ENCODE data around the gene VPS9D1.
"Not testable (repeated sequence)": the region's sequence is repeated elsewhere in the genome, so short reads cannot be mapped to it uniquely, and the experiment has no call there.

VPS9D1 gene

DNA sequence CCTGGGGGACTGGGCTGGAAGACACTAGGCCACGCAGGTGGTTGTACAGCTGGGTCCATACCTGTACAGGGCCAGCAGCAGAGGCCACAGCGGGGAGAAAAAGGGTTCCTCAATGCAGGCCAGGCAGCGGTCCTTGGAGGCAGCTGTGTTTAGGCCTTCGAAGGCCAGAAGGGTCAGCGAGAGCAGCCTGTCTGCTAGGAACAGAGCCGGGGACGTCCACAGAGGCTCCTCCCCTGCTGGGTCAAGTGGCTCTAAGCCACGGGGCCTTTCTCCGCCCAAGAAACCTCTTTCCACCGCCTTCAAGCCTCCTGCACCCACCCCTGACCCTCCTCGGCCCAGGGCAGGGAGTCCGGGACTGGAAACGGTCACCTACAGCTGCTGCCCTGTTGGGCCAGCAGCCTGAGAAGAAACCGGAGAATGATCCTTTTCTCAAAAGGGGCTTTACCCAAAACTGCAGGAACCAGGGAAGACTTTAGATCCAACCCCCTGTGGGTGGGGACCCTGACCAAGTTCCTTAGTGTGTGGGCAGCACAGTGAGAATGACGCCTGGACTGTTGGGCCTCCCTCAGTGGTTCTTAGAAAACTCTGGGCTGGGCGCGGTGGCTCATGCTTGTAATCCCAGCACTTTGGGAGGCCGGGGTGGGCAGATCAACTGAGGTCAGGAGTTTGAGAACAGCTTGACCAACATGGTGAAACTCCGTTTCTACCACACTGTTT is 10.8 kb downstream of the VPS9D1 start:
- DNase-seq (ENCODE audit: low read depth in 2 of 2), result no peak

DNA sequence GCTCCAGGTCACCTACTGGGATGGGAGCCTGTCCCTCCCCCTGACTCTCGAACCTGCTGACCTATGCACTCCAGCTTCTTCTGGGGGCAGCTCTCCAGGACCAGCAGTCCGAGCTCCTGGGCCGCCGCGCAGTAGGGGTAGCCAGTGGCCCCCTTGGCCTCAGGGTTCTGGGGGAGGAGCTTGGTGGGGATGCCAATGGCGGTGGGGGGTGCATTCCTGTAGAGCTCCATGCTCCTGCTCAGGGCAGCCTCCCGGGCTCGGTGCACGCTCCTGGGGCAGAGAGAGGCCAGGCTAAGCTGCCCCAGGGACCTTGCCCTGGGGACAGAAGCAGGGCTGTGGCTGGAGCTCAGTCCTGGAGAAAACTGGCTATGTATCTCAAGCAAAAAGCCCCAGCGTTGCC is 11.5 kb downstream of the VPS9D1 start:
- DNase-seq (ENCODE audit: low read depth in 2 of 2), result no peak

DNA sequence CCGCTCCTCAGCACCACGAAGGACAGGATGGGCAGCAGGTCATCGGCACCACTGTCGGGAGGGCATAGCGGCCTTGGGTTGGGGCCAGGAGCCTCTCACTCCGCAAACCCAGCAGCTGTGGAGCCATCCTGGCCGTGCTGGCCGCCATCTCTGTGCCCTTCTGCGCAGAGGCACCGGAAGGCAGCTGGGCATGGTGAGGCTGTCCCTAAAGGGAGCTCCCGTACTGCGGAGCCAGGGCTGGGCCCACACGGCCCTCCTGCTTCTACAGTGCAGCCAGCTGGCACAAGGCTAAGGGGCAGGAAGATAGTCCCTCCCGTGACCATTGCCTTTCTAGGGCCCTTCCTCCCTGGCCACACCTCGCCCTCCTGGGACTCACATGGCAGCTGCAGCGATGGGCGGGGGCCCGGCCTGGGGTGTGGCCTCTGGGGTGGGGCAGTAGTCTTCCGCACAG is 12.2 kb downstream of the VPS9D1 start:
- no peak for DNase-seq (ENCODE audit: low read depth in 2 of 2)

DNA sequence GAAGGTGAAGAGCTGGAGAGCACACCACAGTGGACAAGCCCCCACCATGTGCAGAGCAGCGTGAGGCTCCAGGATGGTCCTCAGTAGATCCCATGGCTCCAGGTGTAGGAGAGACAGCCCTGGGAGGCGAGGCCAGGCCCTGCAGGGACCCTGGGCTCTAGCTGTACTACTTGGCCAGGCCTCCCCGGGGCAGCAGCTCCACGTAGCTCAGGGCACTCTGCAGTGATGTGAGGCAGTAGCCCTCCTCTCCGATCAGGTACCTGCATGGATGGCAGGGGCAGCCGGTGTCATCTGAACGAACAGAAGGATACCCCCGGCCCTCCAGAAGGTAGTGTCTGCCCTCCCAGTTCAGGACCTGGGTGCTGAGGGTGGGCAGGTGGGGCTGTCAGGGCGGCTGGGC is 13.0 kb downstream of the VPS9D1 start:
- no peak for DNase-seq (ENCODE audit: low read depth in 2 of 2)

DNA sequence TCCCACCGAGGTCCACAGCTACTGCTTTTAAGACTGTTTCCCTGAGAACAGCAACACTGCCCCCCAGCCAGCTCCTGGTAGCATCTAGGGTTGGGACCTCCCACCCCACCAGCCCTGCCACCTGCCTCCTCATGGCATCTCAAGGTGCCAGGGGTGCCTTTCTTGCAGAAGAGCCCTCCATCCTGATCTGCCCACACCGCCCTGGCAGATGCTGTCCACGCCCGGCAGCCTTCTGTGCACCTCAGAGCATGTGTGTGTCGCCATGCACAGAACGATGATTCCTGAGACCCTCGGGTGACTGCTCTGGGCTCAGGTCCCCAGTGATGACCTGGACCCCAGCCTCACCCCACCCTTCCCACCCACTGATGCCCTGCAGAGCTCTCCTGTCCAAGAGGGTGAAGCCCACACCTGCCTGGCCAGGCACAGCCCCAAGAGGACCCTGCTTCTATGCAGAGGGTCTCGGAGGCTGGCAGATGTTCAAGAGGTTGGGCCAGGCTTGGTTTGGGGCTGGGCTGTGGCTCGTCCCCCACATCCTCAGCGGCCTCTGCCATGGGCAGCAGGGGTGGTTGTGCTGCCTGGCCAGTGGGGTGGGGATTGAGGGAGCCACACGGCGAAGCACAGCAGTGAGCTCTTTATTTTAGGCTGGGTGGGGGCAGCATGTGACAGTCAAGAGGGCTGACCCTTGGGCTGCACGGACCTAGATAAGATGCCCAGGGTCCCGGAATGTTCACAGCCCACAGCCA is 14.0 kb downstream of the VPS9D1 start:
- DNase-seq (ENCODE audit: low read depth in 2 of 2), result no peak

DNA sequence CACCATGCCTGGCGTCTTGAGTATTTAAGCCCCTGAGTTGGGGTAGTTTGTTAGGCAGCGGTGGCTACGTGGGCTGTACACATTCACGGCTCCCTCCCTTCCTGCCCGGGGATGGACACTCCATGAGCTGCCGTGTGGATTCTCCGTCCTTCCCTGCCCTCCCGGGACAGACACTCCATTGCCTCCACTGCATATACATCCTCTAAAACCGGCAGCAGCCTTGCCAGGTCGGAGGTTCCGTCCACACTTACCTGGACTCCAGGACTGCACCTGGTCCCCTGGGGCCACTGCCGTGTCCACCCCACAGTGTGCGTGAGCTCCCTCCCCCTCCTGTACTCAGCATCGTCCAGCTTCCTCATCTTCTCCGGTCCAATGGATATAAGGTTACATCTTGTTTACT is 15.7 kb downstream of the VPS9D1 start:
- no peak for DNase-seq (ENCODE audit: low read depth in 2 of 2)

DNA sequence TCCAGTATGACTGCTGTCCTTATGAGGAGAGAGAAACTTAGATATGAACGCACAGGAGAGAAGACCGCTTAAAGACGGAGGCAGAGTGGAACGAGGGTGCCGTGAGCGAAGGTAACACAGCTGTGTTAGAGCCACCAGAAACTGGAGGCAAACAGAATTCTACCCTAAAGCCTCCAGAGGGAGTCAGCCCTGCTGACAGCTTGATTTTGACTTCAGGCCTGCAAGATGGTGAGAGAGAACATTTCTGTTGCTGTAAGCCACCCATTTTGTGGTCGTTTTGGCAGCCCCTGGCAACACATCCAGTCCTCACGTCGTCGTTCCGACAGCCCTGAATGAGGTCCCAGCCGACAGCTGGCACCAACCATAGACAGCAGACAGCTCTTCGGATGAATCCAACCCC is 16.4 kb downstream of the VPS9D1 start:
- DNase-seq (ENCODE audit: low read depth in 2 of 2), result no peak

DNA sequence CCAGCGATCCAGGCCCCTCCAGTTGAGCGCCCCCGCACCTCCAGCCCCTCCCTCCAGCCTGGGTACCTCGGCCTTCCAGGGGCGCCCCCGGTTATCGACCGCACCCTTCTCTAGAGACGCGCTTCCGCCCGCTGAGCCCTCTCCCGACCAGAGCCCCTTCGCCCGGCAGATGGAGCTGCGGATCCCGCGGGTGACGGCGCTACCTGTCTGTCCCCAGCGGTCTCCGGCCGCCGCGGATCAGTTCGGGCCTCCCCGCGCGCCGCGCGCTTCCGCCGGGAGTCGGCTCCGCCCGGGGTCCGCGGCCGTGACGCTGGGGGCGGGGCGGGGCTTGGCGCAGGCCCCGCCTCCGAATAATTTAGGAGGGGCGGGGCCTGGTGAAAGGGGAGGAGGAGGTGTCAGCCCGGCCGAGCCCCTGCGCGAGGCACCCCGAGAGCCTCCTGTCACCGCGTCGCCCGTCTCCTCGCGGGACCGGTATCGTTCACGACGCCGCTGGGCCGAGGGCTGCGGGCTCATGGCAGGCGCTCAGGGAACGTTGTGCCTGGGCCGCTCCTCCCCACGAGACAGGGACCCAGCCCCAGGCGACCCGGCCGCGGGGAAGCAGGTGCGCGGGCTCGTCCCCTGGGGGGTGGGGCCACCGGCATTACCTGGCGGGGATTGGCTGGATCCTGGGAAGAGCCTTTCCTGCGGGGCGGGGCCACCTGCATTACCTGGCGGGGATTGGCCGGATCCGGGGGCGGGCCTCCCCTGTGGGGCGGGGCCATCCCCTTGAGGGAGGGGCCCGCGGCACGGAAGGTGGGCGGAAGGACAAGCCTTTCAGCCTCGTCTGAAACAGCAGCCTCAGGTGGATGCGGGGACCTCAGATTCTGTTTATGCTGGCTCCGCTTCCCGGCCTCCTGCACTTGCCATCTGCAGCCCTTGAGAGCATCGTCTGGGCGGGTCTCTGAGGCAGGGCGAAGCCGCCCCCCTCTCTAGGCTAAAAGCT is 19.0 kb downstream of the VPS9D1 start, which contains the start of gene SPATA2L:
Gene SPATA2L (minus strand): TSS at position 281 of the 982 bp plus-strand sequence. CDS start 473 bp downstream, outside the sequence.
- DNase-seq (ENCODE audit: low read depth in 2 of 2), result peak; percentile 95 to 97

DNA sequence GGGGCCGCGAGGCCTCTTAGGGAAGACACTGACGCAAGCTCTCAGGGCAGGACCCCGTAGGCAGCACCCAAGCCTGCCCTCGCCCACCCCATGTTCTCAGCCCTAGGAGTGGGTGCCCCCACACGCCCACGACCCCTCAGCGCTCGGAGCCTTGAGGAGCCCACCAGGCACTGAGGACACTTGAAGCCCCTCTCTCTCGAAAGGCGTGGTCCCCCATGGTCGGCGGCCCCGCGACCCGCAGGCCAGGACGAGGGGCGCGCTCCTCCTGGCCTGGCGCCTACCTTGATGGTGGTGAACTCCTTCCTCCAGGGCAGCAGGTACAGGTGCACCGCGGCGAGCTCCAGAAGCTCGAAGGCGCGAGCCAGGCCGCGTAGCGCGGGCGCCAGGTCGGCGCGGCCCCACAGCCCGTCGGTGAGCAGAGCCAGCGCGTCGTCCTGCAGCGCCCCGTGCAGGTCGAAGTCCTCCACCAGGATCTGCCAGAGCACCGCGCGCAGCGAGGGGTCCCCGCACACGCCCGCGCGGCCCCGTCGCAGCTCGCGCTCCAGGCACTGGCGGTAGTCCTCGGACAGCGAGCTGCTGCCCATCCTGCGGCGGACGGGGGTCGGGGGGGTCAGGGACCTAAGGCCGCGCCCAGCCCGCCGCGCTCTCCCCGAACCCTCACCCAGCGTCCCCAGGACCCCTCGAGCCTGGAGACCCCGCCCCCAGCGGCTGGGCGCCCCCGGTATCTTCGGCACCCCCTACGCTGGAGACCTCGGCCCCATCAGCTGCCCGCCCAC is 19.9 kb downstream of the VPS9D1 start:
- no peak for DNase-seq (ENCODE audit: low read depth in 2 of 2)

DNA sequence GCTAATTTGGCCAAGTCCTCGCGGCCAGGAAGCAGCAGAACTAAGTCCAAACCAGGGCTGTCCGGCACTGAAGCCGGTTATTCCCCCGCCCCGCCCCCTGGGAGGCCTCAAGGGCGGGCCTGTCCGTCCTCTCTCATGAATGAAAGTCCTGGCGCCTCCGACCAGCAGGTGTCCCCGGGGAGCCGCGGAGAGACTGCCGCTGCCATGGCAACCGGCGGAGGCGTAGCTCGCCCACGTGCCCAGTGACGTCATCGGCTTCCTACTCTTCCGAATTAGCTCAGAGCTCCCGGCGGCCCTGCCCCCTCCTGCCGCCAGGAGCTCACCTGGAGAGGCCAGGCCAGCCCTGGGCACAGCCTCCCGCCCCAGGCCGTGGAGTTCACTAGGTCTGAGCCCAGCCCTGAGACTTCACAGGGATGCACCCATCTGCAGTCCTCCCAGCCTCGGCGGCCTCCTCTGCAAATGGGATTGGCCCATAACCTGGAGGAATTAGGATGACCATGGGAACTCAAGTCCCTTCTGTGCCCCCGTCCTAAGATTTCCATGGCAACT is 20.5 kb downstream of the VPS9D1 start:
- peak; percentile 93 to 95 for DNase-seq (ENCODE audit: low read depth in 2 of 2)

DNA sequence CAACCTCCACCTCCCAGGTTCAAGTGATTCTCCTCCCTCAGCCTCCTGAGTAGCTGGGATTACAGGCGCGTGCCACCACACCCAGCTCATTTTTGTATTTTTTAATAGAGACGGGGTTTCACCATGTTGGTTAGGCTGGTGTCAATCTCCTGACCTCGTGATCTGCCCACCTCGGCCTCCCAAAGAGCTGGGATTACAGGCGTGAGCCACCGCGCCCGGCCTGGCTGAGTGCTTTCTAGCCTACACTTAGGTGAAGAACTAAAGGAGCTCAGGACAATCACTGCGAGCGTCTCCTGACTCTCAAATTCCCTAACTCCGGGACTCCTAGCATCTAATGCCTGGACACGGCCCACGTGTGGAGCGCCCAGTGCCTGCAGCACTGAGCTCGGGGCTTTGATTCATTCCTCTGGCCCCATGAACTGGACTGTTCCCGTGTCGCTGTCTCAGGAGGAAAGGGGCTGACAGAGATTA is 21.0 kb downstream of the VPS9D1 start:
- DNase-seq (ENCODE audit: low read depth in 2 of 2), result not testable (repeated sequence)

DNA sequence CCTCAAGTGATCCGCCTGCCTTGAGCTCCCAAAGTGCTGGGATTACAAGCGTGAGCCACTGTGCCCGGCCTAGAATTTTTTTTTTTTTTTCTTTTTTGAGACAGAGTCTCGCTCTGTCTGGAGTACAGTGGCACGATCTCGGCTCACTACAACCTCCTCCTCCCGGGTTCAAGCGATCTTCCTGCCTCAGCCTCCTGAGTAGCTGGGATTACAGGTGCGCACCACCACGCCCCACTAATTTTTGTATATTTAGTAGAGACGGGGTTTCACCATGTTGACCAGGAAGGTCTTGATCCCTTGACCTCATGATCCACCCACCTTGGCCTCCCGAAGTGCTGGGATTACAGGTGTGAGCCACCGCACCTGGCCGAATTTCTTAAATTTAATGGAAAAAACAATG is 22.0 kb downstream of the VPS9D1 start:
- not testable (repeated sequence) for DNase-seq (ENCODE audit: low read depth in 2 of 2)

DNA sequence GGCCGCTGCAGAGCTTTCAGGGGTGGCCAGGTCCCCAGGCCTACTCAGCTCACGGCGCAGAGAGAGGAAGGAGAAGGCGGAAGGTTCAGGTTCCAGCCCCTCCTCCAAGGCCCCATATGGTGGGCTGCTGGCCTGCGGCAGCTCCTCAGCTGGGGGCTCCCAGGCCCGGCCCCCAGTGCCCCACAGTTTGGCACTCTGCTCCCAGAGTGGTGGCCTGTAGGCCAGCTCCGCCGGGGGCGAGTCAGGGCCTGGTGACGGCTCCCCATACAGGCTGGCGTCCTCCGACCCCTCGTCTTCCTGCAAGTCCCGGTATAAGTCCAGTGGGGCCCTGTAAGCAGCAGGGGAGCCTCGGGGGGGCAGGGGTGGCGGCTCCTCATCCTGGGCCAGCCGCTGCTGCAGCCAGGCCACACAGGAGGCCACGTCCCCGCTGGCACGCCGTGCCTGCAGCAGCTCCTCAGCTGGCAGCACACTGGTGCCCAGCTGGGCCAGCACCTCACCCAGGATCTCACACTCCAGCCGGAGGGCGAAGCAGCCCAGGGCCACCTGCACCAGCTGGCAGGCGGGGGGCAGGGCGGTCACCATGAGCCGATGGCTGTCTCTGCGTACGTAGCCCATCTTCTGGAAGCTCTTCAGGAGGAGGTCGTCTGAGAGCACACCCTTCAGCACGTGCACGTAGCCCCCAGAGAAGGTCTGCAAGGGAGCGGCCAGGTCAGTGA is 22.9 kb downstream of the VPS9D1 start:
- DNase-seq (ENCODE audit: low read depth in 2 of 2), result no peak

DNA sequence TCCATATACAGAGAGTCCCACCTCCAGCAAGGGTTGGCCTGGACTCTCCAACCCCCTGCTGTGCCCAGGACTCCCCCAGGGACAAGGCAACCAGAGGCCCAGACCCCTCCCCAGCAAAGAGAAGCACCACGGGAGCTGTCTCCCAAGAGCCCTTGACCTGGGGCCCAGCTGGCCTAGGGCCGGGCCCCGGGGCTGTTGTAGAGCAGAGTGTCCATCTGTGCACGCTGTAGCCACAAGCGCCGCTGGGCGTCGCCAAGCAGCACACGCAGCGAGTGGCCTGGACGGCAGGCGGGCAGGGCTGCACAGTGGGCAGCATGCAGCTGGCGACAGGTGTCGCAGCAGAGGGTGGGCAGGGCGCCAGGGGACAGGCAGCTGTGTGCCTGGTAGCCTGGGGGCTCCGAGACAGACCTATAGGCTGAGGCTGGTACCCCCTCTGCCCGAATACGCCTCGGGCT is 23.5 kb downstream of the VPS9D1 start:
- DNase-seq (ENCODE audit: low read depth in 2 of 2), result no peak

DNA sequence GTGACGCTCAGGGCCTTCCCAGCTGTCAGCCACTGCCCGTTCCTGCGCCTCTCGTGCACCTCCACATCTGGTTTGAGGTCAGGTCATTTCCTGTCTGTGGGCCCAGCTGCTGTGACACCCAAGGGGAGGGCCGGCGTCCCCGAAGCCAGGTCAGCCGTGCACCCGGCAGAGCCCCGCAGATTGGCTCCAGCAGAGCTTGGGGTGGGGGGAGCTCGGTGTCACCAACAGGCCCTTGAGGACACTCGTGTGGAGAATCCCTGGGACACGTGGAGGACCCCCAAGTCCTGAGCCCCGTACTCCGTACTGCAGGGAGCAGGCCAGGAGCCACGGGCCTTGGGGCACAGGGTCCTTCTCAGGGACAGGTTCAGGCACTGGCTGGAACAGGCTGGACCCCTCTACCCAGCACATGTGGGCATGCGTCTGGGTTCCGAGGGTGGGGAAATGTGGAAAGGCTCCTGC is 24.0 kb downstream of the VPS9D1 start:
- no peak for DNase-seq (ENCODE audit: low read depth in 2 of 2)

DNA sequence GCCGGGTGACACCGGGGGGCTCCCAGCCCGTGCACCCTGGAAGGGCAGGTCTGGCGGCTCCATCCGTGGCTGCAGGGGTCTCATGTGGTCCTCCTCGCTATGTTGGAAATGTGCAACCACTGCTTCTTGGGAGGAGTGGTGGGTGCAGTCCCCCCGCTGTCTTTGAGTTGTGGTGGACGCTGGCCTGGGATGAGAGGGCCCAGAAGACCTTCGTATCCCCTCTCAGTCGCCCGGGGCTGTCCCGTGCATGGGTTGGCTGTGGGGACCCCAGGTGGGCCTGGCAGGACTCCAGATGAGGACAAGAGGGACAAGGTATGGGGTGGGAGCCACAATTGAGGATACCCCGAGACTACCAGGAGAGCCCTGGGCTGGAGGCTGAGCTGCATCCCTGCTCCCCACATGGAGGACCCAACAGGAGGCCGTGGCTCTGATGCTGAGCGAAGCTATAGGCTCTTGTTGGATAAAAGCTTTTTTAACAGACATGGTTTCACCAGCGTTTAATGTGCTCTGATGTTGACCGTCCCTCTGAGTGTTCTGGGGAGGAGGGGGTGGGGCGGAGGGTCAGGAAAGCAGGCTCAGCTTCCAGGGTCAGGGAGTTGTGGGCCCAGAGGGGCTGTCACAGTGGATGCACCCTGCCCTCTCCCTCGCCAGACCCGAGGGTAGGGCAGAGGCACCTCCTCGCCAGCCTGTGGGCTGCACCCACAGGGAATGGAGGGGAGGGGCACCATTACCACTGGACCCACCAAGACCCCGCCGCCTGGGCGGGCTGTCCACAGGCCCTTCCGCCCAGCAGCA is 24.6 kb downstream of the VPS9D1 start:
- no peak for DNase-seq (ENCODE audit: low read depth in 2 of 2)

DNA sequence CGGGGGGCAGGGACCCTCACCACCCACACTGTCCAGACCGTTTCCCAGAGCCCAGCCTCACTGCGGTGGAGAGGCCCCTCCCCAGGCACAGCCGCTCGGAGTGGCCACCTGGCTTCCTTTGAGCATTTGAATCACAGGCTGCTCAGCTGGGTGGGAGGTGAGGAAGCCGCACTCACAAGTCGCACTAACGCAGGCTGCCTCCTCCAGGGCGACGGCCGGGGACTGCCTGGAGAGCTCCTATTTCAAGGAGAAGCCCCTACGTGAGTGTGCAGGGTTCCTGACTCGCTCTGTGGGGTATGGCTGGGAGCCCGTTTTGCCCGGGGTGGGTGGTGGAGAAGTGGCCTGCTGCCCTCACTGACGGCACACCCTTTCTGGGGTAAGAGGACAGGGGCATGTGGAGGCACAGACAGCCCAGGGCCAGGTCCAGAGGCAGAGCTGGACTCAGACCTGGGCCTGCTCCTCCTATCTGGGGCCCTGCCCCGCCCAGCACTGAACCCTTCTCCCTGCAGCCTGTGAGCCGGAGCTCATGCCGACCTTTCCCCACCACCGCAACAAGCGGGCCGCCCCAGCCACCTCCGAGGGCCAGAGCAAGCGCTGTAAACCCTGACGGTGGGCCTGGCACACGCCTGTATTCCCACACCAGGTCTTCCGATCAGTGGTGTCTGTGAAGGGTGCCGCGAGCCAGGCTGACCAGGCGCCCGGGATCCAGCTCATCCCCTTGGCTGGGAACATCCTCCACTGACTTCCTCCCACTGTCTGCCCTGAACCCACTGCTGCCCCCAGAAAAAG is 25.4 kb downstream of the VPS9D1 start:
- DNase-seq (ENCODE audit: low read depth in 2 of 2), result no peak

DNA sequence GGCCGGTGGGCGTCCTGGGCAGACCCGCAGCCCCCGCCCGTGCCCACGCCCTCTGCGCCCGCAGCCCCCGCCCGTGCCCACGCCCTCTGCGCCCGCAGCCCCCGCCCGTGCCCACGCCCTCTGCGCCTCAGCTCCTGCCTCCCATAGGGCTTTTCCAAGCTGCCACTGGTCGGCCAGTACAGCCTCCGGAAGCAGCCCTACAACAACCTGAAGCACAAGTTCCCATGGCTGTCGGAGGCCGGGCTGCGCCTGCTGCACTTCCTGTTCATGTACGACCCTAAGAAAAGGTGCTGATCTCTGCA is 26.0 kb downstream of the VPS9D1 start:
- not testable (repeated sequence) for DNase-seq (ENCODE audit: low read depth in 2 of 2)
